HEK293 (cell line): Measurements from ENCODE around the gene ITPA.

Experiments used
- CTCF ChIA-PET: fragments of 350-600 bp; formaldehyde crosslinking; extraction: SDS; loops from one replicate; lab custom pipeline; 2021; ENCODE audit warnings: antibody characterized with exemption; lab: Yijun Ruan, JAX
- POLR2A ChIA-PET: fragments of 300-600 bp; formaldehyde crosslinking; extraction: SDS; loops from one replicate; lab custom pipeline; 2020; ENCODE audit warnings: antibody characterized with exemption, inconsistent platforms; lab: Yijun Ruan, JAX
- H3K27ac ChIP-seq: fragments of 200-500 bp; sonication (Bioruptor generic); 2 replicates; pipeline ENCODE4 v1.5.1; 2014; ENCODE audit warnings: low read depth, low read length, control low read depth, inconsistent platforms; ENCODE audit errors: extremely low read depth
- H3K36me3 ChIP-seq, 2 experiments: fragments of 200-500 bp in 1 of 2; sonication (Bioruptor generic) in 1 of 2; 1 replicate in 1 of 2; 2 replicates in 1 of 2; pipeline ENCODE4 v1.5.1; 2014 to 2017; ENCODE audit warnings: inconsistent platforms in 2 of 2, low read length in 2 of 2; ENCODE audit not compliant: control insufficient read depth in 2 of 2, insufficient read depth in 1 of 2
- H3K4me1 ChIP-seq: fragments of 200-500 bp; sonication (Bioruptor generic); 2 replicates; pipeline ENCODE4 v1.5.1; 2014; ENCODE audit warnings: mild to moderate bottlenecking, low read length, inconsistent platforms; ENCODE audit not compliant: control insufficient read depth, insufficient read depth
- H3K4me3 ChIP-seq: 2 replicates; pipeline ENCODE4 v1.5.1; 2011; ENCODE audit warnings: low read depth, mild to moderate bottlenecking, control low read depth, low read length, moderate library complexity
- H3K9me3 ChIP-seq: fragments of 200-500 bp; sonication (Bioruptor generic); 2 replicates; pipeline ENCODE4 v1.5.1; 2014; ENCODE audit warnings: low read depth, low read length, inconsistent platforms; ENCODE audit not compliant: control insufficient read depth, insufficient read depth
- HIC1 ChIP-seq: fragments of 450-650 bp; formaldehyde crosslinking; IDR thresholded peaks from 2 replicates; pipeline ENCODE4 v1.5.1; 2016; ENCODE audit warnings: missing biosample characterization, missing genetic modification characterization
- IKZF3 ChIP-seq: fragments of 450-650 bp; IDR thresholded peaks from 2 replicates; pipeline ENCODE4 v1.5.0; 2018; ENCODE audit warnings: missing biosample characterization, mild to moderate bottlenecking, missing genetic modification characterization, moderate library complexity
- KLF17 ChIP-seq: fragments of 450-650 bp; formaldehyde crosslinking; IDR thresholded peaks from 2 replicates; pipeline ENCODE4 v1.5.1; 2016; ENCODE audit warnings: missing biosample characterization, missing genetic modification characterization
- PBX3 ChIP-seq: sonication (generic); formaldehyde crosslinking; IDR thresholded peaks from 2 replicates; pipeline ENCODE4 v1.8.1; 2022; ENCODE audit warnings: mild to moderate bottlenecking, moderate library complexity, missing genetic modification reagents
- SALL2 ChIP-seq: fragments of 450-650 bp; formaldehyde crosslinking; IDR thresholded peaks from 2 replicates; pipeline ENCODE4 v1.5.0; 2017; ENCODE audit warnings: missing biosample characterization, mild to moderate bottlenecking, missing genetic modification characterization, borderline replicate concordance
- SP2 ChIP-seq: fragments of 450-650 bp; formaldehyde crosslinking; IDR thresholded peaks from 2 replicates; pipeline ENCODE4 v1.5.1; 2016; ENCODE audit warnings: missing biosample characterization, missing genetic modification characterization
- SP3 ChIP-seq: fragments of 450-650 bp; formaldehyde crosslinking; IDR thresholded peaks from 2 replicates; pipeline ENCODE4 v1.5.1; 2016; ENCODE audit warnings: missing biosample characterization, missing genetic modification characterization
- ZNF16 ChIP-seq: fragments of 450-650 bp; formaldehyde crosslinking; IDR thresholded peaks from 2 replicates; pipeline ENCODE4 v1.5.1; 2016; ENCODE audit warnings: low read depth, missing biosample characterization, missing genetic modification characterization
- ZNF223 ChIP-seq: fragments of 450-650 bp; formaldehyde crosslinking; IDR thresholded peaks from 2 replicates; pipeline ENCODE4 v1.5.1; 2016; ENCODE audit warnings: missing biosample characterization, missing genetic modification characterization
- ZNF341 ChIP-seq: fragments of 450-650 bp; formaldehyde crosslinking; IDR thresholded peaks from 2 replicates; pipeline ENCODE4; 2016; ENCODE audit warnings: low read depth, missing biosample characterization, missing genetic modification characterization
- ZNF394 ChIP-seq: fragments of 450-650 bp; formaldehyde crosslinking; IDR thresholded peaks from 2 replicates; pipeline ENCODE4 v1.5.1; 2016; ENCODE audit warnings: missing biosample characterization, missing genetic modification characterization, mild to moderate bottlenecking, moderate library complexity, borderline replicate concordance
- ZNF423 ChIP-seq: fragments of 450-650 bp; formaldehyde crosslinking; IDR thresholded peaks from 2 replicates; pipeline ENCODE4 v1.5.1; 2016; ENCODE audit warnings: missing biosample characterization, missing genetic modification characterization
- ZNF521 ChIP-seq: fragments of 450-650 bp; formaldehyde crosslinking; IDR thresholded peaks from 2 replicates; pipeline ENCODE4 v1.5.1; 2017; ENCODE audit warnings: missing biosample characterization, mild to moderate bottlenecking, missing genetic modification characterization
- ZNF555 ChIP-seq: fragments of 450-650 bp; formaldehyde crosslinking; conservative IDR thresholded peaks from 2 replicates; pipeline ENCODE4 v1.5.1; 2017; ENCODE audit warnings: missing biosample characterization, mild to moderate bottlenecking, missing genetic modification characterization, inconsistent platforms
- ZNF600 ChIP-seq: fragments of 450-650 bp; formaldehyde crosslinking; IDR thresholded peaks from 2 replicates; pipeline ENCODE4 v1.5.1; 2016; ENCODE audit warnings: missing biosample characterization, missing genetic modification characterization
- ZNF610 ChIP-seq: fragments of 450-650 bp; formaldehyde crosslinking; IDR thresholded peaks from 2 replicates; pipeline ENCODE4 v1.5.1; 2016; ENCODE audit warnings: missing biosample characterization, missing genetic modification characterization, borderline replicate concordance
- ZNF639 ChIP-seq: fragments of 450-650 bp; formaldehyde crosslinking; IDR thresholded peaks from 2 replicates; pipeline ENCODE4 v1.5.1; 2016; ENCODE audit warnings: missing biosample characterization, missing genetic modification characterization
- ZNF670 ChIP-seq: fragments of 450-650 bp; formaldehyde crosslinking; IDR thresholded peaks from 2 replicates; pipeline ENCODE4 v1.5.1; 2016; ENCODE audit warnings: missing biosample characterization, missing genetic modification characterization, low read depth
- ZNF76 ChIP-seq: fragments of 450-650 bp; formaldehyde crosslinking; IDR thresholded peaks from 2 replicates; pipeline ENCODE4; 2016; ENCODE audit warnings: low read depth, missing biosample characterization, missing genetic modification characterization, borderline replicate concordance
- ZSCAN30 ChIP-seq: fragments of 450-650 bp; IDR thresholded peaks from 2 replicates; pipeline ENCODE4 v1.5.1; 2018; ENCODE audit warnings: missing biosample characterization, mild to moderate bottlenecking, missing genetic modification characterization, moderate library complexity

ITPA gene

GRCh38 chr20:3243718-3244358 is 34.5 kb downstream of the ITPA start:
- CTCF ChIA-PET = interaction anchor here (2.3 kb wide), 1 partner anchor 25 kb away, joined by 8 read pairs; no protein-coding TSS in a partner anchor
- H3K4me1 ChIP-seq = 0 out of 2 replicates have a peak, but pooled peaks cover 2% of the 10 kb centered on the region
- H3K27ac ChIP-seq = no peak overlapping the region
- H3K36me3 ChIP-seq = no peaks in the 10 kb centered on the region
- TF ChIP-seq ZSCAN30 (tag by site-specific recombination) = no peak
- TF ChIP-seq ZNF521 (tag by site-specific recombination) = no peak
- TF ChIP-seq ZNF341 = peak; percentile 68
- TF ChIP-seq ZNF670 (tag by site-specific recombination) = no peak
- no peak for TF ChIP-seq ZNF394 (tag by site-specific recombination)
- TF ChIP-seq IKZF3 (tag by site-specific recombination) = no peak
- TF ChIP-seq ZNF600 (tag by site-specific recombination) = no peak
- TF ChIP-seq ZNF639 = no peak
- POLR2A ChIA-PET = no interaction called here
- H3K9me3 ChIP-seq = no peaks in the 10 kb centered on the region
- H3K4me3 ChIP-seq = no peak overlapping the region

GRCh38 chr20:3244613-3245012 is 35.3 kb downstream of the ITPA start:
- H3K4me3 ChIP-seq = no peak overlapping the region
- ChIA-PET POLR2A (no interaction called here), CTCF (interaction anchor here (0.7 to 2.3 kb wide), 2 partner anchors 26 to 33 kb away, joined by 3 to 8 read pairs; no protein-coding TSS in a partner anchor)
- 0 out of 2 replicates have a peak, but pooled peaks cover 2% of the 10 kb centered on the region for H3K4me1 ChIP-seq
- H3K27ac ChIP-seq = no peak overlapping the region; the same call in 1 of the 2 replicates
- H3K9me3 ChIP-seq = no peaks in the 10 kb centered on the region
- H3K36me3 ChIP-seq = no peaks in the 10 kb centered on the region
- no peak for TF ChIP-seq ZNF76 (tag by site-specific recombination)
- no peak for TF ChIP-seq SP3 (tag by site-specific recombination)
- TF ChIP-seq ZNF223 (tag by site-specific recombination) = no peak
- no peak for TF ChIP-seq HIC1 (tag by site-specific recombination)
- TF ChIP-seq ZNF16 (tag by site-specific recombination) = no peak
- TF ChIP-seq SALL2 (tag by site-specific recombination) = no peak
- TF ChIP-seq ZNF423 (tag by site-specific recombination) = no peak
- no peak for TF ChIP-seq KLF17 (tag by site-specific recombination)
- no peak for TF ChIP-seq SP2 (tag by site-specific recombination)
- no peak for TF ChIP-seq ZNF555 (tag by site-specific recombination)
- no peak for TF ChIP-seq PBX3 (CRISPR knock-in tag)
- TF ChIP-seq ZNF610 (tag by site-specific recombination) = no peak
